B cell (primary cell): ENCODE measurements around the gene MZT2A.
"Not testable (repeated sequence)": the region's sequence is repeated elsewhere in the genome, so short reads cannot be mapped to it uniquely, and the experiment has no call there.

Experiments
- EZH2 ChIP-seq: IDR thresholded peaks from 2 replicates; pipeline ENCODE4 v1.6.1; 2012; ENCODE audit warnings: borderline replicate concordance, low read depth, mild to moderate bottlenecking, moderate library complexity, low read length; ENCODE audit not compliant: insufficient read depth, poor library complexity, severe bottlenecking
- TF ChIP-seq, protein P1 (sequence below): fragments of 200-600 bp; IDR thresholded peaks from one replicate; pipeline ENCODE4 v1.8.0; 2022; ENCODE audit warnings: antibody characterized with exemption, mild to moderate bottlenecking

DNA sequence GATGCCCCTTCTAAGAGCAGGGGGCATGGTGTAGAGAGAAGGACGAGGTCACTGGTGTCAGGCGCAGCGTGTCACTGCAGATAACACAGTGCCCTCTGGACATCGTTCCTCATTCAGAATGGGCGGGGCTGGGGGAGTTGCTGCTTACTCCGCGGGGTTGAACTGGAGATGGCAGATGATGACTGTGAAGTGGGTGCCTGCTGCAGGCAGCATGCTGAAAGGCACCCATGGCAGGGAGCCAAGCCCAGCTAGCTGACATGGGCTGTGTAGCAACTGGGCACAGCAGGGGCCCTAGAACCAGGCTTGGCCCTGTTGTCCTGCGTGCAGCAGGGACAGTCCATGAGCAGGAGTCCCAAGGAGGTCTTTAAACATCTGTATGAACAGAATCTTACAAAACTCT lies 20.6 kb downstream of the MZT2A start:
- TF ChIP-seq, protein P1, sequence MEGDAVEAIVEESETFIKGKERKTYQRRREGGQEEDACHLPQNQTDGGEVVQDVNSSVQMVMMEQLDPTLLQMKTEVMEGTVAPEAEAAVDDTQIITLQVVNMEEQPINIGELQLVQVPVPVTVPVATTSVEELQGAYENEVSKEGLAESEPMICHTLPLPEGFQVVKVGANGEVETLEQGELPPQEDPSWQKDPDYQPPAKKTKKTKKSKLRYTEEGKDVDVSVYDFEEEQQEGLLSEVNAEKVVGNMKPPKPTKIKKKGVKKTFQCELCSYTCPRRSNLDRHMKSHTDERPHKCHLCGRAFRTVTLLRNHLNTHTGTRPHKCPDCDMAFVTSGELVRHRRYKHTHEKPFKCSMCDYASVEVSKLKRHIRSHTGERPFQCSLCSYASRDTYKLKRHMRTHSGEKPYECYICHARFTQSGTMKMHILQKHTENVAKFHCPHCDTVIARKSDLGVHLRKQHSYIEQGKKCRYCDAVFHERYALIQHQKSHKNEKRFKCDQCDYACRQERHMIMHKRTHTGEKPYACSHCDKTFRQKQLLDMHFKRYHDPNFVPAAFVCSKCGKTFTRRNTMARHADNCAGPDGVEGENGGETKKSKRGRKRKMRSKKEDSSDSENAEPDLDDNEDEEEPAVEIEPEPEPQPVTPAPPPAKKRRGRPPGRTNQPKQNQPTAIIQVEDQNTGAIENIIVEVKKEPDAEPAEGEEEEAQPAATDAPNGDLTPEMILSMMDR = not testable (repeated sequence)
- TF ChIP-seq EZH2 = not testable (repeated sequence)
